Kidney epithelial cell (primary cell): ENCODE data around the gene UQCC5. TPM values are rescaled to one million over a fixed set of nuclear protein-coding genes. Genes with fewer than 3 reads are reported as not detected.

ENCODE experiments used
- DNase-seq: peaks from one replicate; pipeline ENCODE4 v3.0.0-alpha.2; 2010; ENCODE audit warnings: low read depth
- H3K27me3 ChIP-seq: 2 replicates; pipeline ENCODE4 v1.6.0; 2011; ENCODE audit warnings: low read length; ENCODE audit not compliant: control insufficient read depth, insufficient read depth
- H3K36me3 ChIP-seq: 2 replicates; pipeline ENCODE4 v1.5.1; 2011; ENCODE audit warnings: low read length; ENCODE audit not compliant: control insufficient read depth, insufficient read depth
- H3K4me3 ChIP-seq: 2 replicates; pipeline ENCODE4 v1.5.1; 2011; ENCODE audit warnings: low read depth, mild to moderate bottlenecking, control low read depth, low read length
- CTCF ChIP-seq: IDR thresholded peaks from 2 replicates; pipeline ENCODE4 v1.5.1; 2011; ENCODE audit warnings: mild to moderate bottlenecking, moderate library complexity, low read length, control low read depth, inconsistent platforms; ENCODE audit not compliant: insufficient read depth, poor library complexity, severe bottlenecking
- total RNA-seq: library from RNA; depleted of rRNA; stranded (reverse); fragments of >200 nt; gene quantifications from 2 replicates; pipeline ENCODE4 v1.2.3, GENCODE V29; 2015

UQCC5 gene
- total RNA-seq, 1 donor from 2014 or later, result 97.6 TPM

- peaks cover 4% of the 10 kb centered on the region for H3K36me3 ChIP-seq
- DNase-seq, result no peak
- H3K27me3 ChIP-seq, result no peaks in the 10 kb centered on the region
- no peak overlapping the region for H3K4me3 ChIP-seq
- TF ChIP-seq CTCF, result no peak
These were observed 46.1 kb upstream of the UQCC5 start for GRCh38 chr3:52490035-52490938.

GRCh38 chr3:52490939-52491526 is 45.4 kb upstream of the UQCC5 start:
- H3K27me3 ChIP-seq, result no peaks in the 10 kb centered on the region
- no peak for TF ChIP-seq CTCF
- H3K4me3 ChIP-seq, result no peak overlapping the region
- H3K36me3 ChIP-seq, result peaks cover 4% of the 10 kb centered on the region
- no peak for DNase-seq

- Histone ChIP-seq H3K27me3 (no peaks in the 10 kb centered on the region), H3K36me3 (peaks cover 2% of the 10 kb centered on the region), H3K4me3 (no peak overlapping the region)
- no peak for TF ChIP-seq CTCF
- no peak for DNase-seq
These were observed 44.3 kb upstream of the UQCC5 start for GRCh38 chr3:52492059-52492458.

GRCh38 chr3:52493232-52494017 is 43.0 kb upstream of the UQCC5 start:
- TF ChIP-seq CTCF, result no peak
- Histone ChIP-seq H3K4me3 (no peak overlapping the region), H3K36me3 (peaks cover 2% of the 10 kb centered on the region), H3K27me3 (no peaks in the 10 kb centered on the region)
- no peak for DNase-seq

- DNase-seq, result no peak
- Histone ChIP-seq H3K4me3 (no peak overlapping the region), H3K36me3 (peaks cover 2% of the 10 kb centered on the region), H3K27me3 (no peaks in the 10 kb centered on the region)
- no peak for TF ChIP-seq CTCF
These were observed 42.0 kb upstream of the UQCC5 start for GRCh38 chr3:52494445-52494844.
